Measurements from ENCODE around the gene DYNC1I1.

DYNC1I1 gene

GRCh38 chr7:96021568-96021967 lies 249.2 kb downstream of the DYNC1I1 start:
- DNase-seq (ENCODE audit: low read depth, low spot score) = no peak

- DNase-seq (ENCODE audit: low read depth, low spot score) = no peak
Measured at GRCh38 chr7:96023387-96023786, 251.0 kb downstream of the DYNC1I1 start.

- no peak for DNase-seq (ENCODE audit: low read depth, low spot score)
Measured at GRCh38 chr7:96026010-96026409, 253.7 kb downstream of the DYNC1I1 start.

GRCh38 chr7:96026611-96027010 lies 254.3 kb downstream of the DYNC1I1 start:
- no peak for DNase-seq (ENCODE audit: low read depth, low spot score)

GRCh38 chr7:96028729-96029128 lies 256.4 kb downstream of the DYNC1I1 start:
- no peak for DNase-seq (ENCODE audit: low read depth, low spot score)

- DNase-seq (ENCODE audit: low read depth, low spot score) = no peak
Measured at GRCh38 chr7:96033009-96033598, 260.8 kb downstream of the DYNC1I1 start.

- DNase-seq (ENCODE audit: low read depth, low spot score) = no peak
Measured at GRCh38 chr7:96034940-96035727, 262.8 kb downstream of the DYNC1I1 start.

- DNase-seq (ENCODE audit: low read depth, low spot score) = no peak
Measured at GRCh38 chr7:96040250-96040772, 268.0 kb downstream of the DYNC1I1 start.

GRCh38 chr7:96041171-96041570 lies 268.8 kb downstream of the DYNC1I1 start:
- DNase-seq (ENCODE audit: low read depth, low spot score) = no peak

GRCh38 chr7:96045181-96045580 lies 272.8 kb downstream of the DYNC1I1 start:
- DNase-seq (ENCODE audit: low read depth, low spot score) = no peak

GRCh38 chr7:96045919-96046318 lies 273.6 kb downstream of the DYNC1I1 start:
- DNase-seq (ENCODE audit: low read depth, low spot score) = no peak

- DNase-seq (ENCODE audit: low read depth, low spot score) = no peak
Measured at GRCh38 chr7:96052289-96052688, 279.9 kb downstream of the DYNC1I1 start.

GRCh38 chr7:96052860-96053470 lies 280.6 kb downstream of the DYNC1I1 start:
- no peak for DNase-seq (ENCODE audit: low read depth, low spot score)

- DNase-seq (ENCODE audit: low read depth, low spot score) = no peak
Measured at GRCh38 chr7:96055717-96056116, 283.4 kb downstream of the DYNC1I1 start.

GRCh38 chr7:96059075-96059474 lies 286.7 kb downstream of the DYNC1I1 start:
- no peak for DNase-seq (ENCODE audit: low read depth, low spot score)

GRCh38 chr7:96061009-96061408 lies 288.7 kb downstream of the DYNC1I1 start:
- DNase-seq (ENCODE audit: low read depth, low spot score) = no peak

GRCh38 chr7:96061844-96062243 lies 289.5 kb downstream of the DYNC1I1 start:
- DNase-seq (ENCODE audit: low read depth, low spot score) = no peak

- DNase-seq (ENCODE audit: low read depth, low spot score) = no peak
Measured at GRCh38 chr7:96067321-96067720, 295.0 kb downstream of the DYNC1I1 start.

GRCh38 chr7:96069401-96069800 lies 297.0 kb downstream of the DYNC1I1 start:
- no peak for DNase-seq (ENCODE audit: low read depth, low spot score)

GRCh38 chr7:96074871-96075270 lies 302.5 kb downstream of the DYNC1I1 start:
- DNase-seq (ENCODE audit: low read depth, low spot score) = no peak

- no peak for DNase-seq (ENCODE audit: low read depth, low spot score)
Measured at GRCh38 chr7:96075510-96076349, 303.4 kb downstream of the DYNC1I1 start.

GRCh38 chr7:96076350-96076707 lies 304.0 kb downstream of the DYNC1I1 start:
- DNase-seq (ENCODE audit: low read depth, low spot score) = no peak
